HG03159 (cell line): ENCODE results near the gene KRTAP10-7.
"Not testable (repeated sequence)": the region's sequence is repeated elsewhere in the genome, so short reads cannot be mapped to it uniquely, and the experiment has no call there.

Experiments
- ATAC-seq: cut with Tn5 transposase; IDR thresholded peaks from one replicate; pipeline ENCODE4 v1.9.1; 2021; ENCODE audit warnings: mild to moderate bottlenecking, moderate library complexity; ENCODE audit not compliant: unreplicated experiment

Gene KRTAP10-7

GRCh38 chr21:44609193-44609592 lies 8.8 kb downstream of the KRTAP10-7 start:
- ATAC-seq, result no peak

GRCh38 chr21:44610157-44610843 lies 9.9 kb downstream of the KRTAP10-7 start:
- ATAC-seq, result not testable (repeated sequence)

- ATAC-seq, result no peak
These were observed 11.2 kb downstream of the KRTAP10-7 start for GRCh38 chr21:44611551-44611950.

GRCh38 chr21:44612029-44612486 lies 11.7 kb downstream of the KRTAP10-7 start, which contains the start of gene KRTAP10-8:
TSS of gene KRTAP10-8 (plus strand) at chr21:44612079. CDS start at chr21:44612101, 22 bp downstream.
- no peak for ATAC-seq

GRCh38 chr21:44612669-44613229 lies 12.4 kb downstream of the KRTAP10-7 start:
- no peak for ATAC-seq

- ATAC-seq, result no peak
These were observed 13.2 kb downstream of the KRTAP10-7 start for GRCh38 chr21:44613386-44614155.

GRCh38 chr21:44614161-44614631 lies 13.8 kb downstream of the KRTAP10-7 start:
- ATAC-seq, result no peak

GRCh38 chr21:44614961-44615391 lies 14.6 kb downstream of the KRTAP10-7 start:
- no peak for ATAC-seq

GRCh38 chr21:44615466-44615865 lies 15.1 kb downstream of the KRTAP10-7 start:
- no peak for ATAC-seq

GRCh38 chr21:44615911-44616590 lies 15.7 kb downstream of the KRTAP10-7 start:
- no peak for ATAC-seq

GRCh38 chr21:44616591-44616926 lies 16.2 kb downstream of the KRTAP10-7 start:
- ATAC-seq, result no peak

- ATAC-seq, result no peak
These were observed 16.7 kb downstream of the KRTAP10-7 start for GRCh38 chr21:44617071-44617501.

- ATAC-seq, result no peak
These were observed 18.1 kb downstream of the KRTAP10-7 start for GRCh38 chr21:44618504-44618903.

GRCh38 chr21:44618909-44619308 lies 18.5 kb downstream of the KRTAP10-7 start:
- no peak for ATAC-seq

- no peak for ATAC-seq
These were observed 19.5 kb downstream of the KRTAP10-7 start for GRCh38 chr21:44619886-44620285.

GRCh38 chr21:44623575-44623974 lies 23.2 kb downstream of the KRTAP10-7 start:
- ATAC-seq, result no peak

- no peak for ATAC-seq
These were observed 25.4 kb downstream of the KRTAP10-7 start for GRCh38 chr21:44625756-44626155.

- no peak for ATAC-seq
These were observed 25.9 kb downstream of the KRTAP10-7 start for GRCh38 chr21:44626262-44626661.

- ATAC-seq, result no peak
These were observed 26.3 kb downstream of the KRTAP10-7 start, which contains the start of gene KRTAP10-9 for GRCh38 chr21:44626673-44627143. TSS of gene KRTAP10-9 (plus strand) at chr21:44627093. CDS start at chr21:44627172, 79 bp downstream.

- ATAC-seq, result not testable (repeated sequence)
These were observed 26.9 kb downstream of the KRTAP10-7 start for GRCh38 chr21:44627181-44627822.
